GDM1 (cell line): Measurements from ENCODE around the gene RAD51D.
A peak's percentile ranks its signal among the peaks of the same experiment; 100 is the strongest.
"Not testable (repeated sequence)": the region's sequence is repeated elsewhere in the genome, so short reads cannot be mapped to it uniquely, and the experiment has no call there.

Source experiments
- DNase-seq: peaks from one replicate; lab custom pipeline; 2025; lab: John Stamatoyannopoulos, UW

RAD51D gene

GRCh38 chr17:35090707-35091106 lies 29.0 kb downstream of the RAD51D start:
- DNase-seq, result not testable (repeated sequence)

- peak; percentile 76 for DNase-seq
Observed at GRCh38 chr17:35089586-35090296, 29.9 kb downstream of the RAD51D start.

GRCh38 chr17:35088881-35089585 lies 30.6 kb downstream of the RAD51D start:
- peak; percentile 88 for DNase-seq

- no peak for DNase-seq
Observed at GRCh38 chr17:35088356-35088880, 31.2 kb downstream of the RAD51D start.

GRCh38 chr17:35087731-35088355 lies 31.8 kb downstream of the RAD51D start:
- peak; percentile 3 for DNase-seq

GRCh38 chr17:35086931-35087573 lies 32.6 kb downstream of the RAD51D start:
- no peak for DNase-seq

- no peak for DNase-seq
Observed at GRCh38 chr17:35086164-35086563, 33.5 kb downstream of the RAD51D start.

- DNase-seq, result no peak
Observed at GRCh38 chr17:35084987-35085386, 34.7 kb downstream of the RAD51D start.

- DNase-seq, result no peak
Observed at GRCh38 chr17:35083071-35083470, 36.6 kb downstream of the RAD51D start.

GRCh38 chr17:35082073-35082657 lies 37.5 kb downstream of the RAD51D start:
- no peak for DNase-seq

GRCh38 chr17:35081638-35082037 lies 38.0 kb downstream of the RAD51D start:
- DNase-seq, result no peak

GRCh38 chr17:35080536-35080935 lies 39.1 kb downstream of the RAD51D start:
- DNase-seq, result no peak

- no peak for DNase-seq
Observed at GRCh38 chr17:35079547-35080423, 39.9 kb downstream of the RAD51D start.

GRCh38 chr17:35076874-35077273 lies 42.8 kb downstream of the RAD51D start:
- DNase-seq, result no peak

GRCh38 chr17:35074711-35075707 lies 44.7 kb downstream of the RAD51D start:
- no peak for DNase-seq

GRCh38 chr17:35073991-35074627 lies 45.6 kb downstream of the RAD51D start:
- no peak for DNase-seq

GRCh38 chr17:35073183-35073790 lies 46.4 kb downstream of the RAD51D start:
- no peak for DNase-seq

GRCh38 chr17:35069311-35069710 lies 50.3 kb downstream of the RAD51D start:
- DNase-seq, result no peak

- no peak for DNase-seq
Observed at GRCh38 chr17:35068249-35068648, 51.4 kb downstream of the RAD51D start.
